Mammary epithelial cell (primary cell): ENCODE measurements around the gene ERCC1.

Experiments used
- EZH2 ChIP-seq: IDR thresholded peaks from 2 replicates; pipeline ENCODE4 v1.6.1; 2012; ENCODE audit warnings: low read length, inconsistent platforms, borderline replicate concordance
- TF ChIP-seq, protein P1 (sequence below), 2 donors: IDR thresholded peaks in 1 of 2; conservative IDR thresholded peaks in 1 of 2; 2 replicates each; pipeline ENCODE4 v1.5.1; 2011 to 2012; ENCODE audit warnings: inconsistent platforms in 2 of 2, low read length in 2 of 2, mild to moderate bottlenecking in 2 of 2, control low read depth in 1 of 2, low read depth in 1 of 2; ENCODE audit not compliant: insufficient read depth in 1 of 2; ENCODE audit errors: extremely low read depth in 1 of 2

DNA sequence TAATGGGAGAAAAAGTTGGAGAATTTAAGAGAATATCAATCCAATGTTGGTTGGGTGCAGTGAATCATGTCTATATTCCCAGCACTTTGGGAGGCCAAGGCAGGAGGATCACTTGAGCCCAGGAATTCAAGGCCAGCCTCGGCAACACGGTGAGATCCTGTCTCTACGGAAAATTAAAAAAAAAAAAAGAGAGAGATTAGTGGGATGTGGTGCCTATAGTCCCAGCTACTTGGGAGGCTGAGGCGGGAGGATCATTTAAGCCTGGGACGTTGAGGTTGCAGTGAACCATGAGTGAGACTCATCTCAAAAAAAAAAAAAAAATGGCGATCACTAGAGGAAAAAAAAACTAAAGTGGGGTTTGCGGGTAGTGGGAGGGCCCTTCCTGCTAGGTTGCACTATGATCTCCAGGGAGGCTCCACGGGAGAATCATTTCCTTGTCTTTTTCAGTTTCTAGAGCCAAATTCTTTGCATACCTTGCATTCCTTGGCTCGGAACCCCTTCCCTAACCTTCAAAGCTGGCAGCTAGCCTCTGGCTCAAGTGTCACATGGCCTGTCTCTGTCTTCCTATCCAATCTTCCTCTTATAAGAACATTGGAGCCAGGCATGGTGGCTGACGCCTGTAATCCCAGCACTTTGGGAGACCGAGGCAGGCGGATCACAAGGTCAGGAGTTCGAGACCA lies 47.5 kb downstream of the ERCC1 start:
- TF ChIP-seq, protein P1, sequence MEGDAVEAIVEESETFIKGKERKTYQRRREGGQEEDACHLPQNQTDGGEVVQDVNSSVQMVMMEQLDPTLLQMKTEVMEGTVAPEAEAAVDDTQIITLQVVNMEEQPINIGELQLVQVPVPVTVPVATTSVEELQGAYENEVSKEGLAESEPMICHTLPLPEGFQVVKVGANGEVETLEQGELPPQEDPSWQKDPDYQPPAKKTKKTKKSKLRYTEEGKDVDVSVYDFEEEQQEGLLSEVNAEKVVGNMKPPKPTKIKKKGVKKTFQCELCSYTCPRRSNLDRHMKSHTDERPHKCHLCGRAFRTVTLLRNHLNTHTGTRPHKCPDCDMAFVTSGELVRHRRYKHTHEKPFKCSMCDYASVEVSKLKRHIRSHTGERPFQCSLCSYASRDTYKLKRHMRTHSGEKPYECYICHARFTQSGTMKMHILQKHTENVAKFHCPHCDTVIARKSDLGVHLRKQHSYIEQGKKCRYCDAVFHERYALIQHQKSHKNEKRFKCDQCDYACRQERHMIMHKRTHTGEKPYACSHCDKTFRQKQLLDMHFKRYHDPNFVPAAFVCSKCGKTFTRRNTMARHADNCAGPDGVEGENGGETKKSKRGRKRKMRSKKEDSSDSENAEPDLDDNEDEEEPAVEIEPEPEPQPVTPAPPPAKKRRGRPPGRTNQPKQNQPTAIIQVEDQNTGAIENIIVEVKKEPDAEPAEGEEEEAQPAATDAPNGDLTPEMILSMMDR (conservative IDR thresholded peaks at IDR 0.05 in 1 of 2, IDR thresholded peaks at IDR 0.05 in 1 of 2; ENCODE audit: extremely low read depth in 1 of 2, insufficient read depth in 1 of 2, low read depth in 1 of 2, low read length in 2 of 2): no peak
- no peak for TF ChIP-seq EZH2
